SK-N-MC (cell line): Measurements from ENCODE around the gene NRGN.

Experiments used
- EZH2 ChIP-seq: fragments of 200-600 bp; sonication (generic); IDR thresholded peaks from one replicate; pipeline ENCODE4 v1.6.1; 2017; ENCODE audit warnings: antibody characterized with exemption
- POLR2AphosphoS5 ChIP-seq: IDR thresholded peaks from 2 replicates; pipeline ENCODE4 v1.6.1; 2012; ENCODE audit warnings: mild to moderate bottlenecking, low read depth, low read length, borderline replicate concordance

DNA sequence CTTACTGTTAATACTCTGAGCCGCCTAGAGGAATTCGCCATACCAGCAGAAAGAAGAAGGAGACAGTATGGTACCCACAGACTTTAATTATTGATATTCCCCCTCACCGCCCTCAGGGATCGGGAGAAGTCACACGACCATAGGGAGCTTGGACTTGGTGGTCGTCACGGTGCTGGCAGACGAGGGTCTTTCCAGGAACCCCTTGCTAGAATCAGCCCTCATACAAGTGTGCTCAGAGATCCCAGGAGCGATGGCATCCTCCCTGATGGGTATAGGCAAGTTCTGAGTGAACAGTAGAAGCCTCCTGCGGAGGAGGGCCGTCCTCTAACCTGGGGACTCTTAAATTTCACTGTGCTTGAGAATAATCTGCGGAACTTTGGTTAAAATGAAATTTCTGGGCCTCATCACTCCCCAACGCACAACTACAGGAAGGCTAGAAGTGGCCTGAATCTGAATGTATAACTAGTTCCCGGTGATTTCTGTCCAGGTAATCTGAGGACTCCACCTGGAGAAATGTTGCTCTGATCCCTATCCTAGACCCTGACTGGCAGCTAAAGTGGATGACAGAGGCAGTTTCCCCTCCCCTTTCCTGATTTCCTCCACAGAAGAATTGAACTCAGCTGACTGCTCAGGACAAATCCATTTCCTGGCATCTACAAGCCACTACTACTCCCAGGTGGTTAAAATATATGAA is 7.8 kb downstream of the NRGN start:
- TF ChIP-seq POLR2AphosphoS5 (no peak), EZH2 (no peak)
